ENCODE measurements around the gene IFT81. TPM values are rescaled to one million over a fixed set of nuclear protein-coding genes. Genes with fewer than 3 reads are reported as not detected.

Gene IFT81
- total and polyA plus RNA-seq, 2 of the 13 experiments (the other 11 are each of a cell fraction or from before 2014, with no cell fraction given) = 4.2 to 13.0 TPM

- TF ChIP-seq HMGXB3 (CRISPR knock-in tag; IDR thresholded peaks at IDR 0.05; ENCODE audit: borderline replicate concordance) = no peak
- TF ChIP-seq ZNF570 (CRISPR knock-in tag; IDR thresholded peaks at IDR 0.05; ENCODE audit: borderline replicate concordance) = no peak
- TF ChIP-seq ZNF317 (CRISPR knock-in tag; IDR thresholded peaks at IDR 0.05) = no peak
- no peak for TF ChIP-seq ZBTB26 (CRISPR knock-in tag; IDR thresholded peaks at IDR 0.05; ENCODE audit: borderline replicate concordance)
- TF ChIP-seq ZSCAN22 (CRISPR knock-in tag; IDR thresholded peaks at IDR 0.05) = no peak
- 0 out of 2 replicates have a peak, but pooled peaks have one; percentile 11 for TF ChIP-seq POGZ (CRISPR knock-in tag; IDR thresholded peaks at IDR 0.05)
- TF ChIP-seq SRY (CRISPR knock-in tag; IDR thresholded peaks at IDR 0.05) = no peak; the same call in 1 of the 2 replicates
- TF ChIP-seq NFE2L2 (IDR thresholded peaks at IDR 0.05; ENCODE audit: low read length) = no peak
- no peak for TF ChIP-seq ZNF720 (CRISPR knock-in tag; IDR thresholded peaks at IDR 0.05)
- TF ChIP-seq AHR (CRISPR knock-in tag; IDR thresholded peaks at IDR 0.05) = no peak
- no peak for TF ChIP-seq FOSL1 (CRISPR knock-in tag; IDR thresholded peaks at IDR 0.05; ENCODE audit: borderline replicate concordance)
- no peak for TF ChIP-seq ZNF432 (CRISPR knock-in tag; IDR thresholded peaks at IDR 0.05; ENCODE audit: borderline replicate concordance)
- TF ChIP-seq NAIF1 (CRISPR knock-in tag; IDR thresholded peaks at IDR 0.05; ENCODE audit: borderline replicate concordance) = no peak
- TF ChIP-seq RARA (CRISPR knock-in tag; IDR thresholded peaks at IDR 0.05) = no peak
- no peak for TF ChIP-seq SP2 (CRISPR knock-in tag; IDR thresholded peaks at IDR 0.05)
- TF ChIP-seq TEAD3 (CRISPR knock-in tag; optimal IDR thresholded peaks at IDR 0.05; ENCODE audit: borderline replicate concordance) = no peak
- TF ChIP-seq JDP2 (CRISPR knock-in tag; IDR thresholded peaks at IDR 0.05; ENCODE audit: borderline replicate concordance) = no peak
- peak; percentile 19; the same call in 1 of the 2 replicates for TF ChIP-seq ZNF143 (CRISPR knock-in tag; IDR thresholded peaks at IDR 0.05)
- no peak for TF ChIP-seq PCBP1 (IDR thresholded peaks at IDR 0.05; ENCODE audit: borderline replicate concordance, low read depth, low read length)
- TF ChIP-seq NR2F2 (IDR thresholded peaks at IDR 0.05; ENCODE audit: borderline replicate concordance, low read depth) = no peak
- TF ChIP-seq ZFY (CRISPR knock-in tag; IDR thresholded peaks at IDR 0.05) = peak; percentile 34; the same call in 1 of the 2 replicates
- no peak for TF ChIP-seq SALL1 (CRISPR knock-in tag; IDR thresholded peaks at IDR 0.05)
- no peak for TF ChIP-seq GABPA (IDR thresholded peaks at IDR 0.05; ENCODE audit: low read depth, low read length)
- no peak for TF ChIP-seq GABPA (CRISPR knock-in tag; IDR thresholded peaks at IDR 0.05; ENCODE audit: low read depth)
- TF ChIP-seq GATAD2A (CRISPR knock-in tag; IDR thresholded peaks at IDR 0.05) = no peak
- TF ChIP-seq ZMYM2 (CRISPR knock-in tag; IDR thresholded peaks at IDR 0.05) = no peak
Measured at GRCh38 chr12:110112335-110112660, 11.9 kb upstream of the IFT81 start (continued).

Measured in HepG2 (cell line).